Natural killer cell (primary cell): ENCODE results near the gene C22orf23. TPM values are rescaled to one million over a fixed set of nuclear protein-coding genes. Genes with fewer than 3 reads are reported as not detected.
"Not testable (repeated sequence)": the region's sequence is repeated elsewhere in the genome, so short reads cannot be mapped to it uniquely, and the experiment has no call there.

ENCODE experiments used
- ATAC-seq, 3 donors: fragments of 150-1000 bp in 2 of 3; fragments of 200-7000 bp in 1 of 3; cut with Tn5 transposase; 1 replicate in 1 of 3; 2 replicates in 2 of 3; pipeline ENCODE4 v1.10.0; 2021; ENCODE audit warnings: mild to moderate bottlenecking in 2 of 3, moderate library complexity in 2 of 3
- DNase-seq, 2 donors: peaks; one replicate each; pipeline versions ENCODE4 v3.0.0 to v3.0.0-alpha.2; 2013 to 2021; ENCODE audit warnings: mixed read lengths in 1 of 2
- H3K27ac ChIP-seq: one replicate; pipeline ENCODE4 v1.5.1; 2013; ENCODE audit warnings: mild to moderate bottlenecking, low read length
- H3K27me3 ChIP-seq: one replicate; pipeline ENCODE4 v1.6.1; 2013; ENCODE audit warnings: low read length; ENCODE audit not compliant: control insufficient read depth, insufficient read depth
- H3K36me3 ChIP-seq: one replicate; pipeline ENCODE4 v1.6.1; 2013; ENCODE audit warnings: low read length; ENCODE audit not compliant: control insufficient read depth, insufficient read depth
- H3K4me1 ChIP-seq: one replicate; pipeline ENCODE4 v1.6.1; 2013; ENCODE audit warnings: low read length; ENCODE audit not compliant: control insufficient read depth, insufficient read depth
- H3K4me3 ChIP-seq: one replicate; pipeline ENCODE4 v1.5.1; 2013; ENCODE audit warnings: low read length
- H3K9me3 ChIP-seq: one replicate; pipeline ENCODE4 v1.6.1; 2013; ENCODE audit warnings: low read length; ENCODE audit not compliant: control insufficient read depth, insufficient read depth
- H3K27ac Mint-ChIP-seq, 2 donors: one replicate each; pipeline ENCODE4 v1.8.0; 2022; ENCODE audit warnings: mild to moderate bottlenecking in 2 of 2, mixed read lengths in 2 of 2, moderate library complexity in 1 of 2
- H3K27me3 Mint-ChIP-seq, 2 donors: one replicate each; pipeline ENCODE4 v1.8.0; 2022; ENCODE audit warnings: low read depth in 2 of 2, mixed read lengths in 2 of 2
- H3K36me3 Mint-ChIP-seq: one replicate; pipeline ENCODE4 v1.8.0; 2022; ENCODE audit warnings: mixed read lengths
- H3K4me1 Mint-ChIP-seq, 2 donors: one replicate each; pipeline ENCODE4 v1.8.0; 2022; ENCODE audit warnings: mixed read lengths in 2 of 2
- H3K4me3 Mint-ChIP-seq: one replicate; pipeline ENCODE4 v1.8.0; 2022; ENCODE audit warnings: mild to moderate bottlenecking, moderate library complexity, mixed read lengths
- H3K9me3 Mint-ChIP-seq, 2 donors: one replicate each; pipeline ENCODE4 v1.8.0; 2022; ENCODE audit warnings: mixed read lengths in 2 of 2
- WGBS: methylation state at CpG from one replicate; pipeline ENCODE4 v1.1.7; 2013; ENCODE audit warnings: missing lambda C conversion rate; ENCODE audit not compliant: insufficient coverage; 5-methylcytosine and 5-hydroxymethylcytosine counted together
- intact Hi-C: fragments of 100-400 bp; cut with micrococcal nuclease; formaldehyde crosslinking; loops from one replicate; pipeline ENCODE4 v1.14.2; 2022
- total RNA-seq, 4 donors: library from RNA; stranded (reverse); fragments of 120-200 nt in 1 of 4; gene quantifications; one replicate each; pipeline versions ENCODE4 v1.2.3 to v1.2.4, GENCODE V29; 2013 to 2022
- TF ChIP-seq, protein P1 (sequence below): fragments of 200-600 bp; IDR thresholded peaks from one replicate; pipeline ENCODE4 v1.8.0; 2022; ENCODE audit warnings: antibody characterized with exemption

The C22orf23 gene
- total RNA-seq, 3 donors from 2014 or later (not counting 1 experiment from before 2014, with no cell fraction given) = not detected

DNA sequence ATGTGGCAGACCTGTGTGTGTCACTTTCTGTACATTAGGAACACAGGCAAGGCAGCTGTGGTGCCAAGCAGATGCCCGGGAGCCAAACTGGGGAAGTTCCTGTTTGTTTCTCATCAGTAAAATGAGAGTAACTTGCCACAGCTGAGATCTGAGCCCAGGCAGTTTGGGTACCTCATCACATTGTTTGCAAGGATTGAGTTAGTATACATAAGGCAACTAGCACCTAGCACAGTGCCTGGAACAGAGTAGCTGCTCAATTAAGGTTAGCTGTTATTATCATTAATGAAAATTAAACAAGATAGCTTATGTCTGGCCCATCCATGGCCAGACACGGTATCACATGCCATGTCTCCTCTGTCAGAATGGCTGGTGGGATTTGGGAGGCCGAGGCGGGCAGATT lies 23.1 kb upstream of the C22orf23 start:
- no peak overlapping the region for H3K4me3 Mint-ChIP-seq
- TF ChIP-seq, protein P1, sequence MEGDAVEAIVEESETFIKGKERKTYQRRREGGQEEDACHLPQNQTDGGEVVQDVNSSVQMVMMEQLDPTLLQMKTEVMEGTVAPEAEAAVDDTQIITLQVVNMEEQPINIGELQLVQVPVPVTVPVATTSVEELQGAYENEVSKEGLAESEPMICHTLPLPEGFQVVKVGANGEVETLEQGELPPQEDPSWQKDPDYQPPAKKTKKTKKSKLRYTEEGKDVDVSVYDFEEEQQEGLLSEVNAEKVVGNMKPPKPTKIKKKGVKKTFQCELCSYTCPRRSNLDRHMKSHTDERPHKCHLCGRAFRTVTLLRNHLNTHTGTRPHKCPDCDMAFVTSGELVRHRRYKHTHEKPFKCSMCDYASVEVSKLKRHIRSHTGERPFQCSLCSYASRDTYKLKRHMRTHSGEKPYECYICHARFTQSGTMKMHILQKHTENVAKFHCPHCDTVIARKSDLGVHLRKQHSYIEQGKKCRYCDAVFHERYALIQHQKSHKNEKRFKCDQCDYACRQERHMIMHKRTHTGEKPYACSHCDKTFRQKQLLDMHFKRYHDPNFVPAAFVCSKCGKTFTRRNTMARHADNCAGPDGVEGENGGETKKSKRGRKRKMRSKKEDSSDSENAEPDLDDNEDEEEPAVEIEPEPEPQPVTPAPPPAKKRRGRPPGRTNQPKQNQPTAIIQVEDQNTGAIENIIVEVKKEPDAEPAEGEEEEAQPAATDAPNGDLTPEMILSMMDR = no peak
- WGBS = 89% methylated on average over 4 of the region's 4 CpGs
- Histone ChIP-seq H3K36me3 (no peaks in the 10 kb centered on the region), H3K27me3 (no peaks in the 10 kb centered on the region), H3K4me1 (no peaks in the 10 kb centered on the region), H3K9me3 (no peaks in the 10 kb centered on the region), H3K27ac (no peak overlapping the region), H3K4me3 (no peak overlapping the region)
- H3K27ac Mint-ChIP-seq = no peak overlapping the region
- H3K36me3 Mint-ChIP-seq = no peaks in the 10 kb centered on the region
- intact Hi-C loops = no loop called here
- ATAC-seq = no peak
- no peaks in the 10 kb centered on the region for H3K9me3 Mint-ChIP-seq
- no peak for DNase-seq
- peaks cover 9 to 16% of the 10 kb centered on the region in 2 donors for H3K4me1 Mint-ChIP-seq
- H3K27me3 Mint-ChIP-seq = no peaks in the 10 kb centered on the region

DNA sequence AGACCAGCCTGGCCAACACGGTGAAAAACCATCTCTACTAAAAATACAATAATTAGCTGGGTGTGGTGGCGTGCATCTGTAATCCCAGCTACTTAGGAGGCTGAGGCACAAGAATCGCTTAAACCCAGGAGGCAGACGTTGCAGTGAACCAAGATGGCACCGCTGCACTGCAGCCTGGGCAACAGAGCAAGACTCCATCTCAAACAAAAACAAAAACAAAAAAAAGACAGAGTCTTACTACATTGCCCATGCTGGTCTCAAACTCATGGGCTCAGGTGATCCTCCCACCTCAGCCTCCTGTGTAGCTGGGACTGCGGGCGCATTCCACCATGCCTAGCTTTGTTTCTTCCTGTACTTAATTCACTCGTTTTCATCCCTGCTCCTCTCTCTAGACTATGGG lies 22.6 kb upstream of the C22orf23 start:
- H3K4me1 ChIP-seq, H3K27me3 ChIP-seq, H3K4me3 Mint-ChIP-seq, H3K27ac Mint-ChIP-seq, H3K36me3 Mint-ChIP-seq, H3K4me3 ChIP-seq, H3K36me3 ChIP-seq, H3K27ac ChIP-seq, H3K9me3 ChIP-seq, H3K9me3 Mint-ChIP-seq, DNase-seq, intact Hi-C loops, H3K27me3 Mint-ChIP-seq, ATAC-seq: not testable (repeated sequence)
- H3K4me1 Mint-ChIP-seq = peaks cover 9 to 21% of the 10 kb centered on the region in 2 donors
- WGBS = 96% methylated on average over 8 of the region's 8 CpGs

DNA sequence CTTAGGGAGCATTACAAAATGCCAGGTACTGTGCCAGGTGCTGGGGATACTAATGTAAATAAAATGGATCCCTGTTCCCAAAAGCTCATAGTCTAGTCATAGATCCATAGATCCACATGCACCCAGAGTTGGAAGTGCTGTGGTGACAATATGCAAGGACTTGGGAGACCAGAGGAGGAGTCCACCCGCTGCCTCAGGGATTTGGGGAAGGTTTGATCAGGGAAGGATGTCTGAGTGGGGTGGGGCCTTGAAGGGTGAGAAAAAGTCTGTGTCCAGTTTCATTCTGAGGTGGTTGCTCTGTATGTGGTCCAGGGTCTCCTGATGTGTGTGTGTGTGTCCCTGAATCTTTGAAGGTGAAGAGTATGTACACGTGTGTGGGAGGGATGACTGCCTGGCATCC lies 21.8 kb upstream of the C22orf23 start:
- Histone ChIP-seq H3K9me3 (no peaks in the 10 kb centered on the region), H3K4me1 (no peaks in the 10 kb centered on the region), H3K4me3 (no peak overlapping the region), H3K27ac (no peak overlapping the region), H3K36me3 (no peaks in the 10 kb centered on the region), H3K27me3 (no peaks in the 10 kb centered on the region)
- H3K4me1 Mint-ChIP-seq = peaks cover 9 to 20% of the 10 kb centered on the region in 2 donors
- H3K27me3 Mint-ChIP-seq = no peaks in the 10 kb centered on the region
- TF ChIP-seq, protein P1 = no peak
- no peaks in the 10 kb centered on the region for H3K9me3 Mint-ChIP-seq
- intact Hi-C loops = no loop called here
- DNase-seq (no peak), ATAC-seq (no peak)
- H3K36me3 Mint-ChIP-seq = no peaks in the 10 kb centered on the region
- H3K27ac Mint-ChIP-seq = peak overlapping the region in 1 of 2 donors; percentile 7
- H3K4me3 Mint-ChIP-seq = no peak overlapping the region
- 93% methylated on average over 2 of the region's 2 CpGs for WGBS

DNA sequence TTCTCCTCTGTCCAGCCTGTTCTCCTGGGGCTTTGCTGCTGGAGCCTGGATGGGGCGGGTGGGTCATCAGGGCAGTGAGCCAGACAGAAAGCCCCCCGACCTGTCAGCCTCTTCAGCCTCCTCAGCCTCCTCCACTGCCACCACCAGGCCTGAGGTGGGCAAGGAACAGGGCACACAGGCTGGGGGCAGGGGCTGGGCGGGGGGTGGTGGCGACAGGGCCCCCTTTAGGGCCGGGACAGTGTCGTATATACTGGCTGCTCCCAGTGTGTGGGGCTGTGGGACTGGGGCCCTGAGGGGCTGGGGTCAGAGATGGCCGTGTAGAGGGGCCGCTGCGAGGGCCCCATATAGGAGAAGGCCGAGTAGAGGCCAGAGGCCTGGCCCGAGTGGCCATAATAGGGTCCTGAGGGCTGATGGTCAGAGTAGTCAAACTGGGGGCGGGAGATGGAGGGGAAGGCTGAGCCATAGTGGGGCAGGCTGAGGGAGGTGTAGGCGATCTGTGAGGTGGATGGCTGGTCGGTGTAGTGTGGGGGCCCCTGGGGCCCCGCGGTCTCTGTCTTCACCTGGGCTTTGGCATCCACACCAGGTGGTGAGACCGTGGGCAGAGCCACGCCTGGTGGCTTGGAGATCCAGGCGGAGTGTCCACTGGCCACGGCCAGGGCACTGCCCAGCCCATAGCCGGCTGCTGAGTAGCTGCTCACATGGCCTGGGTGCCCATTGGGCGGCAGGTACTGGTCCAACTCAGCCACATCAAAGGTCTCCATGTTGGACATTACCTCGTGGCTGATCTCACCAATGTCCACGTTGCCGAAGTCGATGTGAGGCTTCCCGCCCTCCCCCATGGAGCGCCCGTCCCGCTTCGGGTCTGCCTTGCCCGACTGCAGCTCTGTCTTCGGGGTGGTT lies 20.1 kb upstream of the C22orf23 start:
- Mint-ChIP-seq H3K27me3 (no peaks in the 10 kb centered on the region), H3K9me3 (no peaks in the 10 kb centered on the region), H3K27ac (no peak overlapping the region), H3K4me1 (peaks cover 9 to 25% of the 10 kb centered on the region in 2 donors), H3K36me3 (no peaks in the 10 kb centered on the region), H3K4me3 (no peak overlapping the region)
- H3K9me3 ChIP-seq = no peaks in the 10 kb centered on the region
- ATAC-seq (no peak), DNase-seq (no peak)
- TF ChIP-seq, protein P1 = no peak
- no peaks in the 10 kb centered on the region for H3K27me3 ChIP-seq
- H3K4me3 ChIP-seq = no peak overlapping the region
- WGBS = 97% methylated on average over 33 of the region's 33 CpGs
- H3K27ac ChIP-seq = no peak overlapping the region
- intact Hi-C loops = no loop called here
- H3K4me1 ChIP-seq = no peaks in the 10 kb centered on the region
- H3K36me3 ChIP-seq = peaks cover 8% of the 10 kb centered on the region
